Measurements from ENCODE around the gene SPTBN5.

SPTBN5 gene

GRCh38 chr15:41847206-41847605 lies 46.6 kb downstream of the SPTBN5 start:
- DNase-seq (ENCODE audit: low read depth in 2 of 2) = no peak

GRCh38 chr15:41844814-41845213 lies 49.0 kb downstream of the SPTBN5 start:
- DNase-seq (ENCODE audit: low read depth in 2 of 2) = no peak

- DNase-seq (ENCODE audit: low read depth in 2 of 2) = no peak
These were observed 50.3 kb downstream of the SPTBN5 start for GRCh38 chr15:41843571-41843970.

DNA sequence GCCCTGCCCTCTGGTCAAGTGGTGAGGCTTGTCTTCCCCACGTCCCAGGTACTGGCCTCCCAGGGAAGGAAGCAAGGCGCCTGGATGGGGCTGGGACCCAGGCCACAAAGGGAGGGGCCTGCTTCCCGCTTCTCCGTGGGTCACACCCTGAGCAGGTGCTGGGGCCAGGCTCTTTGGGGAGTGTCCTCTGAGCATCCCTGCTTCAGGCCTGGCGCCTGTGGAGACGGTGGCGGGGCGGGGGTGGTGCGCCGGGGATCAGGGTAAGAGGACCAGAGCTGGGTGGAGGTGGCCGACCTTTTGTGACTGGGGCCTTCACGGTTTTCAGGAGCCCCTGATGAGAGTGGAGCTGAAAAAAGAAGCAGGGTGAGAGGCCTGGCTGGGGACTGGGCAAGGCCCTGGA lies 51.6 kb downstream of the SPTBN5 start:
- DNase-seq (ENCODE audit: low read depth in 2 of 2) = no peak

DNA sequence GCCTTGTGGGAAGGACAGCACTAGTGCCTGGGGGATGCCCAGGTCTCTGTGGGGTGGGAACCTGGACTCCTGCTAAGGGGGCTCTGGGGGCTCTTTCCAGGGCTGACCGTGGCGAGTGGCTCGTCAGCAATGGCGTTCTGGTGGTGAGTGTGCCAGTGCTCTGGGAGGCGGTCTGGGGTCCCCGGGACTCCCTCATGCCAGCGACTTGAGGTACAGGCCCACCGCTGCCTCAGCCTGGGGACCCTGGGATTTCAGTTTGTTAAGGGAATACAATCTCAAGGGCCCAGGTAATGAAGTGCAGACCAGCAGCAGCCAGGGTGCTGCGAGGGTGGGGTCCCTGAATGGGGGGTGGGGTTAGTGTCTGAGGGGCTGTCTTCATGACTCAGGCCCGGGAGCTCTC lies 52.7 kb downstream of the SPTBN5 start:
- no peak for DNase-seq (ENCODE audit: low read depth in 2 of 2)

DNA sequence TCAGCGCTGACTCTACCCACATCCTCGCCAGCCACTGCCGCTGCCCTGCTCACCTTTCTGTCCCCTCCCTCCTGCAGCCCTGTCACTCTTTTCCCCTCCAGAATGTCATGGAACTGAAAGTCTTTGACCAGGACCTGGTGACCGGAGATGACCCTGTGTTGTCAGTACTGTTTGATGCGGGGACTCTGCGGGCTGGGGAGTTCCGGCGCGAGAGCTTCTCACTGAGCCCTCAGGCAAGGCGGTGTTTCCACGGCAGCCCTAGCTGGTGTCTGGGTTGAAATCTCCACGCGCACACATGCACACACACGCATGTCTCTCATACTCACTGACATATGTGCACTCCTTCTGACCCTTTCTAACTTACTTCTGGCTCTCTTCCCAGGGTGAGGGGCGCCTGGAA lies 53.2 kb downstream of the SPTBN5 start:
- DNase-seq (ENCODE audit: low read depth in 2 of 2) = no peak

- no peak for DNase-seq (ENCODE audit: low read depth in 2 of 2)
These were observed 53.9 kb downstream of the SPTBN5 start for GRCh38 chr15:41839781-41840491.

DNA sequence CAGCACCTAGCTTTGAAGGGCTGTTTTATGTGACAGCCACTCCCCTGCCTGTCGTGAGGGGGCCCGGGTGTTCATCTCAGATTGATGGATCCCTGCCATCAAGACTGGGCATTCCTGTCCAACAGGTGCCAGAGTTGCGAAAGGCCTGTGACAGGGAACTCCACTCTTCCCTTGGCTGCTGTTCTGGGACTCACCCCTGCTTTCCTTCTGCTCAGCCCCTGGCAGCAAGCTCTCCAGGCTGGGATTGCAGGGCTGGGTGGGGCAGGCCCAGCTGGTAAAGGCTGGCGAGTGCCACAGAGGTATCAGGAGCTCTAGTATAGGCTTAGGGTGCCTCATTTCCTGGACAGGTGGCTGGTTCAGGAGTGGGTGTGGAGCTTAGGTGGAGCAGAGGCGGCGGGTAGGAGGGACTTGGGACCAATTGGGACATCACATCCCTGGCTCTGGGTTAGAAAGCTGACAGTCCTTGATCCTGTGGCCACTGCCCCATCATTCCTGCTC lies 55.4 kb downstream of the SPTBN5 start, which contains the start of gene PLA2G4B:
PLA2G4B (plus strand) TSS at position 448 of the 498 bp plus-strand sequence. CDS start 67 bp downstream, outside the sequence.
- no peak for DNase-seq (ENCODE audit: low read depth in 2 of 2)

DNA sequence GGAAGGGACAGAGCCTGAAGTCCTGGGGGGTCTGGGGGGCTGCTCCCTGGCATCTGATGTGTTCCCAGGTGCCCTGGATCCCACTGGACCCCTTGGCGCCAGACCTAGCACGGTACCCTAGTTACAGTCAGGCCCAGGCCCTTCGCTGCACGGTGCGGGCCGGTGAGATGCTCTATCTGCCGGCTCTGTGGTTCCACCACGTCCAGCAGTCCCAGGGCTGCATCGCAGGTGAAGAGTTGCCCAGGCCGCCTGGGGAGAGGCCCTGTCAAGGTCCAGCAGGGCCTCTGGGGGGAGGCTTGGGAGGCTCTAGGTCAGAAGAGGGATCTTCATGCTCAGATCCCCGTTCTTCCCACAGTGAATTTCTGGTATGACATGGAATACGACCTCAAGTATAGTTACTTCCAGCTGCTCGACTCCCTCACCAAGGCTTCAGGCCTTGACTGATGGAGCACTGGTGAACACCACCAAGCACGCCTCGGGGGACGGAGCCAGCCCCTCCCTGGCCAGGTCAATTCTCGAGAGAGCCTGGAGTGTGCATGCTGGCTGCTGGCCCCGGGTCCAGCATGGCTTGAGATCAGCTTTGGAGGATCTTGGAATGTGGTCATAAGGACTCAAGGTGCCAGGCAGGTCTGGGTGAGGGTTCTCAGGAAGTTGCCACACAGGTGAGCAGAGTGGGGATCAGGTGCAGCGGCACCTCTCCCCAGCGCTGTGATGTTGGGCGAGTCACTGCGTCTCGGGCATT lies 57.0 kb downstream of the SPTBN5 start:
- no peak for DNase-seq (ENCODE audit: low read depth in 2 of 2)

DNA sequence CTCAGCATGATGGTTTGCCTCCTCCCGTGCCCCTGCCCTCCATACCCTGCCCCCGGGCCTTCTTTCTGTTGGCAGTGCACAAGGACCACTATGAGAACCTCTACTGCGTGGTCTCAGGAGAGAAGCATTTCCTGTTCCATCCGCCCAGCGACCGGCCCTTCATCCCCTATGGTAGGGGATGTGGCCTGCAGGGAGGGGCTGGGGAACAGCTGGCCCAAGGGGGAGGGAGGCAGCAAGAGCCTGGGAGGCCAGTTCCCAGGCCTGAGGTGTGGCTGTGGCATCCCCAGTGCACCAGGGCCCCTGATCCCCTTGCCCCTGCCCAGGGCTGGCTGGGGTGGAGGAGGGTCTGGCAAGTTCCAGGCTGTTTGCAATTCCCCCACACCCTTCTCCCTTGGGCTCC lies 57.8 kb downstream of the SPTBN5 start:
- DNase-seq (ENCODE audit: low read depth in 2 of 2) = no peak

GRCh38 chr15:41834096-41834495 lies 59.8 kb downstream of the SPTBN5 start:
- no peak for DNase-seq (ENCODE audit: low read depth in 2 of 2)

DNA sequence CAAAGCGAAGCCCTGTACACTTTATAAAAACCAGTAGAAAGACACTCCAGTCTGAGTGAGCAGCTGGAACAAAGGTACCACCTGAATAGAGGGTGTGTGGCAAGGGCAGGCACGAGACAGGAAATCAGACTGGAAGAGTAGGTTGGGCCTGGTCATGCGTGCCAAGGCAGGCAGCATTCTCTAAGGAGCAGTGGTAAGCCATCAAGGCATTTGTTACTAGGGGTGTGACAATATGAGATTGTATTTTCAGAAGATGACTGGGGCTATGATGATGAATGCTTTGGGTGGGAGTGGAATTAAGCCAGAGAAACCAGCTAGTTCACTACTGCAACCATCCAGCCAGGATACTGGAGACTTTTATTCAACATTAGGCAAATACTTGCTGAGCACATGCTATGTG lies 61.0 kb downstream of the SPTBN5 start:
- DNase-seq (ENCODE audit: low read depth in 2 of 2) = no peak

- no peak for DNase-seq (ENCODE audit: low read depth in 2 of 2)
These were observed 61.6 kb downstream of the SPTBN5 start for GRCh38 chr15:41832208-41832607.

DNA sequence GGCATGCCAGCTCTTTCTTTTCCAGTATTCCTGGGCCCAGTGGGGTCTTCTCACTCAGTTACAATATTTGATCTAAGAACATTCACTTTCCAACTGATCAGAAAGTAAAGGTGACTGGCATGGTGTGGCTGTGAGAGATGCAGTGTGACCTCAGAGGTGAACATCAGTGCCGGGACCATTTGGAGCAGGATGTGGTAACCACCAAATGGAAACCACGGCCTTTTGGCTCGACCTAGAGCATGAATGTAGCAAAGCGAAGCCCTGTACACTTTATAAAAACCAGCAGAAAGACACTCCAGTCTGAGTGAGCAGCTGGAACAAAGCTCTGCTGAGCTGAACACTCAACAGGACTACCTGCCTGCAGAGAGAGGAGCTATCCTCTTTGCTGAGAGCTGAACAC lies 62.6 kb downstream of the SPTBN5 start:
- DNase-seq (ENCODE audit: low read depth in 2 of 2) = peak in 1 of 2 donors; percentile 14

DNA sequence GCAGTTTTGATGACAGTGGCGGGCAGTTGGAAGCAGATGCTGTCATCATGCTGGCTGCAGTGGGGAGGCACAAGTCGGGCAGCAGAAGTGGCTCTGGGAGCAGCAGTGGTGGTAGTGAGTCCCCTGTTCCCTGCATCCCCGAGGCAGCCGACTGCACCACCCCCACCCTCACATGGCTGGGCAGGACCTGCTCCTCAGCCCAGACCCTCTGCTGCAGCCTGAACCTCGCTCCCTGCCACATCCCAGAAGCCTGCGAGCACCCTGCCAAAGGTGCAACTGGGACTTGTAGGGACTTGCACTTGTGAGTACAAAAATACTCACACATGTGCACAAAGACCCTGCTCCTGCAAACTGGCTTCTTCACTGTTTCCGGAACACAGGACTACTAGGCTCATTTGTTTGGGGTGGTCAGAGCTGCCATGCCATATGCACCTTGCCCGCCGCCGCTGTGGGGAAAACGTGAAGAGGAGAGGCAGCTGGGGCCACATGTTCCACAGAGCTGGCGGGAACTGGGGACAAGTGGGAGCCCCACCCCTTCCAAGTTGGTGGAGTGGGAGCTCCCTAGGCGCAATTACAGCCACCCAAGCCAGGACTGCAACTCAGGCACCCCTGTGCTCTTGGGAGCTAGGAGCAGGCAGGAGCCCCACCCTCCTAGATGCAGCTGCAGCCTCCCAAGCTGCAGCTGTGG lies 63.8 kb downstream of the SPTBN5 start:
- no peak for DNase-seq (ENCODE audit: low read depth in 2 of 2)

GRCh38 chr15:41828807-41829141 lies 65.1 kb downstream of the SPTBN5 start:
- no peak for DNase-seq (ENCODE audit: low read depth in 2 of 2)

GRCh38 chr15:41827880-41828806 lies 65.7 kb downstream of the SPTBN5 start, which contains the start of gene JMJD7:
Gene JMJD7 (plus strand): TSS chr15:41828092. CDS start chr15:41828125, 33 bp downstream.
- DNase-seq (ENCODE audit: low read depth in 2 of 2) = peak; percentile 95 to 97

- DNase-seq (ENCODE audit: low read depth in 2 of 2) = peak in 1 of 2 donors; percentile 17
These were observed 66.5 kb downstream of the SPTBN5 start for GRCh38 chr15:41827290-41827879.

- DNase-seq (ENCODE audit: low read depth in 2 of 2) = no peak
These were observed 68.0 kb downstream of the SPTBN5 start for GRCh38 chr15:41825572-41826535.

- no peak for DNase-seq (ENCODE audit: low read depth in 2 of 2)
These were observed 68.7 kb downstream of the SPTBN5 start for GRCh38 chr15:41825145-41825544.
